Head of caudate nucleus (tissue), 42 donors: ENCODE measurements around the gene RGS7.
"Not testable (repeated sequence)": the region's sequence is repeated elsewhere in the genome, so short reads cannot be mapped to it uniquely, and the experiment has no call there.

Experiments used
- DNase-seq, 42 donors: peaks; one replicate each; pipeline versions ENCODE4 v3.0.0 to v3.0.0-alpha.2; 2020 to 2021; ENCODE audit warnings: mixed read lengths in 7 of 42
- intact Hi-C: fragments of 100-400 bp; cut with DNase I; formaldehyde crosslinking; loops from one replicate; pipeline ENCODE4 v1.15.0; 2022

The RGS7 gene

GRCh38 chr1:241222813-241223212 is 134.2 kb downstream of the RGS7 start:
- DNase-seq, intact Hi-C loops: not testable (repeated sequence)

GRCh38 chr1:241221319-241221718 is 135.7 kb downstream of the RGS7 start:
- DNase-seq = no peak
- intact Hi-C loops = no loop called here

DNA sequence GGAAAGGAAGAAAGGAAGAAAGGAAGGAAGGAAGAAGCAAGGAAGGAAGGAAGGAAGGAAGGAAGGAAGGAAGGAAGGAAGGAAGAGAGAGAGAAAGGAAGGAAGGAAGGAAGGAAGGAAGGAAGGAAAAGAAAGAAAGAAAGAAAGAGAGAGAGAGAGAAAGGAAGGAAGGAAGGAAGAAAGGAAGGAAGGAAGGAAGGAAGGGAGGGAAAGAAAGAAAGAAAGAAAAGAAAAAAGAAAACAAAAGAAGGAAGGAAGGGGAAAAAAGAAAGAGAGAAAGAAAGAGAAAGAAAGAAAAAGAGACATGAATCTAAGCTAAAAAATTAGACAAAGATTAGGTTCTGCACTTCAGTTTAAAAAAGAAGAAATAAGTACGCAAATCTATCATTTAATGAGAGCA is 136.1 kb downstream of the RGS7 start:
- intact Hi-C loops, DNase-seq: not testable (repeated sequence)

DNA sequence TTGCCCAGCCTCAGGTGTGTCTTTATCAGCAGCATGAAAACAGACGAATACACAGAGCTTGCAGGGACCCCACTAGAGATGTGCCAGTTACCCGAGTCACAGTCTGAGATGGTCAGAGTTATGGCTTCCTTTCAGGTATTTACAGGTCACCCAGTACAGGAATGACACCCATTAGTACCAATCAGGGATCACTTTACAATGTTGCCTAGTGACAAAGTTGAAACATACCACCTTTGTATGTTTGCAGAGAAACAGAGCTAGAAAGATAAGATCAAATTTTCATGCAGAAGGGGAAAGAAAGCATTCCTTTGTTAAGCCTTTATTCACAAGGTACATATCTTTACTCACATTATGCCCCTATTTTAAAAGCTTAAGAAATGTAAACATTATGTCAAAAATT is 137.6 kb downstream of the RGS7 start:
- no peak for DNase-seq
- intact Hi-C loops = no loop called here

- intact Hi-C loops = no loop called here
- DNase-seq = no peak
Observed at GRCh38 chr1:241217516-241217915, 139.5 kb downstream of the RGS7 start.

DNA sequence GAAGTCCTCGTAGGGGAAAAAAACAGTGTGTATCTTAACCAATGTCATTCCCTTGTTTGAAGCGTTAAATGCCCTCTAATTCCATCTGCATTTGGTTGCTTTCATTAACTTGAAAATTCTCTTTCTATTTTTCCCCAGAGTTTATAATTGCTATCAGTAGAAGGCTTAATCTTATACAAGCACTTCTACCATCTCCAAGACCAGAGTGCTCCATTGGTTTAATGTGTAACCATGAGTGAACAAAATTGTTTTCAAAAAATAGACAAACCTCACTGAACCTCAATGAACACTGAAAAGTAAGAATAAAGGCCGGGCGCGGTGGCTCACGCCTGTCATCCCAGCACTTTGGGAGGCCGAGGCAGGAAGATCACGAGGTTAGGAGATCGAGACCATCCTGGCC is 141.3 kb downstream of the RGS7 start:
- intact Hi-C loops = no loop called here
- no peak for DNase-seq

DNA sequence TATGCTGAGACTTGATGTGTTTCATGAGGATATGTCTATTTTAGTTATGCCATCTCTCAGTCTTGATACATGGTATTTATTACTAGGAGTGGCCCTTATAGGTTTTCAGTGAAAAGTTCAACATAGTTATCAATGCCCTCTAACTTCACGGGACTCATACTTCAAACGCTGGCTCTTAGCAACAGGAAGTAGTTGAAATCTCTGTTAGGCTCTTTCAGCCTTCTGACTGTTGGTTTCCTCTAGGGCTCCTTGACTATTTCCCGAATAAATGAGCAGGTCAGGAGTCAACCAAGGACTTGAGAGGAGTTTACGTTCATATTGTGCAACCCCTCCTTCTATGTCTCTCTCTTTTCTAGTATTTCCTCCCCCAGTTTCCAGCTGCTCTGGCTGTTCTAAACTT is 141.8 kb downstream of the RGS7 start:
- DNase-seq = no peak

DNA sequence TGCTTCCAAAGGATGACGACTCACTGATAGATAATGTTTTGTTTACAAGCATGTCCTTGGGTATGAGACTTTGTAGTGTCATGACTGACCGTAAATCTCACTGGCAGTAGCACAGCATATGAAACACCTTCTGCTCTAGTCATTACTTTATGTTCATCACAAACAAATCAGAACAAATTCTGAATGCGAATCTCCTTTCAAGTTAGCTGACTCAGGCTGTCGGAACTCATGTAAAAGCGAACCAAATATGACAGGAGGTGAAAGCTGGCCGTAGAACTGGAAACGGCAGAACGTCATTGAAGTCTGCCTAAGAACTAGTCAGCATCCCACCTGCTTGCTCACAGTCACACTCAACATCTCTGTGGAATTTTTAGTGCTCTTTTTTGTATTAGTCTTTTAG is 143.9 kb downstream of the RGS7 start:
- intact Hi-C loops = no loop called here
- peak in 1 of 42 donors; percentile 22 for DNase-seq

More for the DNA sequence above, 141.8 kb downstream of the RGS7 start:
- intact Hi-C loops = no loop called here

DNA sequence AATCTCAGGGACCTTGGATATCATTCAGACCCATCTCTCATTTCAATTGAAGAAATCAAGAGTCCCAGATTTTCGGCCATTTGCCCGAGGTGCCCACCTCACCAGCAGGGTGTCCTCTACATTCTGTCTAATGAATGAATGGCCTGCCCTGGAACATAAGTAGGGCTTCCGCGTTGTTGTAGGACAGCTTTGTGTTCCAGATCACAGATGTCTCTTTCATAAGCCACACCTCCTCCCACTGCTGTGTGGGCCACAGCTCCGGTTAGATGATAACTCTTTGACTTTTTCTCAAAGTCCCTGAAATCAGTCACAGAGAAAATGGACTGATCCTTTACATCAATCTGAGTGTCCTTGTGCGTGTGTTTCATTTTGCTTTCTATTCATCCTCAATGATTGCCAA is 144.4 kb downstream of the RGS7 start:
- intact Hi-C loops = no loop called here
- peak in 3 of 42 donors; percentile 14 to 27 (median 19) for DNase-seq

GRCh38 chr1:241208910-241209379 is 148.1 kb downstream of the RGS7 start:
- no peak for DNase-seq

GRCh38 chr1:241203817-241204216 is 153.2 kb downstream of the RGS7 start:
- no peak for DNase-seq
- intact Hi-C loops = no loop called here

More at GRCh38 chr1:241208910-241209379, 148.1 kb downstream of the RGS7 start:
- intact Hi-C loops = no loop called here

GRCh38 chr1:241202401-241202800 is 154.6 kb downstream of the RGS7 start:
- intact Hi-C loops = no loop called here
- no peak for DNase-seq

- intact Hi-C loops = no loop called here
- no peak for DNase-seq
Observed at GRCh38 chr1:241186716-241187115, 170.3 kb downstream of the RGS7 start.

DNA sequence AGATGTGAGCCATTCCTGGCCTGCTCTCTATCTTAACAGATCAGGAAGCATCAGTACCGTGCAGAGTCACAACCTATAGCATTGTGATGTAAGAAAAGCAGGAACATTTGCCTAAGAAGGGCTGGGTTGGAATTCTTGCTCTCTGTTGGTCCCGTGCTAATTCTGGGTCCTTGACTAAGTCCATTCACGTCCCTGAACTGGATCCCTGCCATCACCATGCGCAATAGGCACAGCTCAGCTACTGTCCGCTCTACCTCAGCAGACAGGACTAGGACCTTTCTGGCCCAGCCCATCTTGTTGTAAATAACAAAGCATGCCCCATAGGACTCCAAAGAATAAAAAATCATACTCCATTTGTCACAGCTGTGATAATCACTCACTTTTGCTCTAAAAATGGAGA is 175.0 kb downstream of the RGS7 start:
- DNase-seq = no peak
- intact Hi-C loops = no loop called here

DNA sequence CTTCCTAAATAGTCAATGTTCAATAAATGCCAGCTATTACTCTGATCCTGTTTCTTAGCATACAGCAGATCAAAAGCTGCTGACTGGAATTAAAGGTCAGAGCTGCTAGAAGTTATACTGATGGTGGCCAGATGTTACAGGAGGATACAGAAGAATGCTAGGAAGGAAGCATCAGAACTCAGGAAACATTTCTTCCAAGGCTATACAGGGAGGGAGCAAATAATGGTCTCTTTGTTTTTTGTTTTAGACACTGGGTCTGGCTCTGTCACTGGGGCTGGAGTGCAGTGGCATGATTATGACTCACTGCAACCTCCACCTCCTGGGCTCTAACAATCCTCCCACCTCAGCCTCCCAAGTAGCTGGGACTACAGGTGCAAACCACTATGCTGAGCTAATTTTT is 175.5 kb downstream of the RGS7 start:
- DNase-seq = no peak
- intact Hi-C loops = no loop called here

- intact Hi-C loops = no loop called here
- DNase-seq = no peak
Observed at GRCh38 chr1:241180569-241180968, 176.4 kb downstream of the RGS7 start.

- no peak for DNase-seq
- intact Hi-C loops = no loop called here
Observed at GRCh38 chr1:241177660-241178059, 179.3 kb downstream of the RGS7 start.

GRCh38 chr1:241172486-241172885 is 184.5 kb downstream of the RGS7 start:
- intact Hi-C loops = no loop called here
- no peak for DNase-seq

- DNase-seq = no peak
- intact Hi-C loops = no loop called here
Observed at GRCh38 chr1:241171991-241172390, 185.0 kb downstream of the RGS7 start.

GRCh38 chr1:241167121-241167630 is 189.8 kb downstream of the RGS7 start:
- intact Hi-C loops = no loop called here
- no peak for DNase-seq

DNA sequence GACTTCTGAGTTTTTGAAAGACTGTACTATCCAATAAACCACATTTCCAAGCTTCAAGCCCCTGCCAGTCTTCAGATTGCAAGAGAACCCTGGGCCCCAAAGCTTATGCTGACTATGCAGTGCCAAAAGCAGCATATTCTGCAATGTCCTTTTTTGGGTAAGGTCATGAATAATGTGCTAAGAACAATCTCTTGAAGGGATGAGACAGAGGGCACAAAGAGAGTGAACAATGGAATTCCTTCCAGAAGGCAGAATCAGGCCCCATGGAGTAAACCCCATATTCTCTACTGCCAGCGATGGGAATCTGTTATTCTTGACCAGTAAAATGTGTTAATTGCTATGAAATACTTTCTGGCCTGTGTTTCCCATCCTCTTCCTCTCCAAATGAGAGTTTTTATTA is 190.4 kb downstream of the RGS7 start:
- intact Hi-C loops = no loop called here
- no peak for DNase-seq

DNA sequence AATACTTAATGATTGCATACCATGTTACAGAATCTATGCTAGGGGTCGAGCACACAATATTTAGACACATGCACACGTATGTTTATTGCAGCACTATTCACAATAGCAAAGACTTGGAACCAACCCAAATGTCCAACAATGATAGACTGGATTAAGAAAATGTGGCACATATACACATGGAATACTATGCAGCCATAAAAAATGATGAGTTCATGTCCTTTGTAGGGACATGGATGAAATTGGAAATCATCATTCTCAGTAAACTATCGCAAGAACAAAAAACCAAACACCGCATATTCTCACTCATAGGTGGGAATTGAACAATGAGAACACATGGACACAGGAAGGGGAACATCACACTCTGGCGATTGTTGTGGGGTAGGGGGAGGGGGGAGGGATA is 191.7 kb downstream of the RGS7 start:
- not testable (repeated sequence) for DNase-seq

More for the DNA sequence above, 191.7 kb downstream of the RGS7 start:
- intact Hi-C loops = not testable (repeated sequence)
